Common myeloid progenitor, CD34-positive (primary cell): Measurements from ENCODE around the gene CEACAM16.
"Not testable (repeated sequence)": the region's sequence is repeated elsewhere in the genome, so short reads cannot be mapped to it uniquely, and the experiment has no call there.

Experiments used
- CTCF ChIA-PET: fragments of 350-600 bp; sonication (Branson Sonifier 250); formaldehyde crosslinking; loops from one replicate; lab custom pipeline; 2021; ENCODE audit warnings: antibody characterized with exemption; lab: Charles Lee
- POLR2A ChIA-PET: fragments of 350-600 bp; sonication (Branson Sonifier 250); formaldehyde crosslinking; loops from one replicate; lab custom pipeline; 2021; ENCODE audit warnings: antibody characterized with exemption; lab: Charles Lee
- DNase-seq, 3 donors: peaks; one replicate each; pipeline versions ENCODE4 v3.0.0 to v3.0.0-alpha.2; 2013
- H3K27ac ChIP-seq, 2 experiments: 1 replicate in 1 of 2; 2 replicates in 1 of 2; pipeline ENCODE4 v1.7.0; 2013; ENCODE audit warnings: inconsistent platforms in 2 of 2, low read length in 2 of 2, mild to moderate bottlenecking in 2 of 2, low read depth in 1 of 2, moderate library complexity in 1 of 2; ENCODE audit not compliant: severe bottlenecking in 2 of 2, insufficient read depth in 1 of 2, poor library complexity in 1 of 2
- H3K27me3 ChIP-seq, 5 experiments: replicated peaks in 2 of 5; 1 replicate in 3 of 5; 2 replicates in 2 of 5; pipeline versions ENCODE4 v1.6.1 to v1.7.0; 2013; ENCODE audit warnings: low read length in 4 of 5, mild to moderate bottlenecking in 2 of 5, moderate library complexity in 2 of 5, inconsistent platforms in 1 of 5; ENCODE audit not compliant: insufficient read depth in 5 of 5, control insufficient read depth in 4 of 5
- H3K36me3 ChIP-seq, 4 experiments: 1 replicate in 2 of 4; 2 replicates in 2 of 4; pipeline versions ENCODE4 v1.6.1 to v1.7.0; 2013; ENCODE audit warnings: low read length in 3 of 4, control low read depth in 1 of 4, mild to moderate bottlenecking in 1 of 4; ENCODE audit not compliant: control insufficient read depth in 4 of 4, insufficient read depth in 4 of 4
- H3K4me1 ChIP-seq, 4 experiments: 1 replicate in 3 of 4; 2 replicates in 1 of 4; pipeline versions ENCODE4 v1.6.1 to v1.7.1; 2013; ENCODE audit warnings: low read length in 3 of 4, mild to moderate bottlenecking in 3 of 4, control low read depth in 1 of 4, inconsistent platforms in 1 of 4, moderate library complexity in 1 of 4; ENCODE audit not compliant: control insufficient read depth in 4 of 4, insufficient read depth in 4 of 4; ENCODE audit errors: control extremely low read depth in 1 of 4
- H3K4me3 ChIP-seq, 7 experiments: 1 replicate in 4 of 7; 2 replicates in 3 of 7; pipeline versions ENCODE4 v1.5.1 to v1.7.0; 2013; ENCODE audit warnings: mild to moderate bottlenecking in 7 of 7, low read length in 6 of 7, moderate library complexity in 6 of 7, inconsistent platforms in 2 of 7, low read depth in 2 of 7, control low read depth in 1 of 7; ENCODE audit not compliant: insufficient read depth in 4 of 7, control insufficient read depth in 1 of 7; ENCODE audit errors: extremely low read depth in 1 of 7
- H3K9me3 ChIP-seq, 5 experiments: 1 replicate in 4 of 5; 2 replicates in 1 of 5; pipeline versions ENCODE4 v1.6.1 to v1.7.1; 2013; ENCODE audit warnings: low read length in 4 of 5, mild to moderate bottlenecking in 2 of 5, inconsistent platforms in 1 of 5, low read depth in 1 of 5, moderate library complexity in 1 of 5; ENCODE audit not compliant: control insufficient read depth in 4 of 5, insufficient read depth in 2 of 5; ENCODE audit errors: control extremely low read depth in 1 of 5
- WGBS: methylation state at CpG from one replicate; pipeline ENCODE4 v1.1.5; 2013; ENCODE audit not compliant: insufficient coverage; 5-methylcytosine and 5-hydroxymethylcytosine counted together

Gene CEACAM16

GRCh38 chr19:44718441-44719261 lies 19.7 kb downstream of the CEACAM16 start:
- no peaks in the 10 kb centered on the region for H3K36me3 ChIP-seq
- H3K27ac ChIP-seq, result no peak overlapping the region
- 65% methylated on average over 10 of the region's 11 CpGs for WGBS
- peaks cover 0 to 15% (median 7%) of the 10 kb centered on the region in 5 experiments for H3K9me3 ChIP-seq
- H3K27me3 ChIP-seq, result no peaks in the 10 kb centered on the region
- ChIA-PET POLR2A (interaction anchor here (0.7 kb wide), 1 partner anchor 290 kb away, joined by 3 read pairs; no protein-coding TSS in a partner anchor), CTCF (interaction anchor here (0.7 to 1.5 kb wide), 5 partner anchors 9 to 52 kb away, joined by 3 to 9 read pairs (median 4); no protein-coding TSS in a partner anchor)
- H3K4me1 ChIP-seq, result peaks cover 7 to 53% (median 49%) of the 10 kb centered on the region in 4 experiments
- no peak overlapping the region for H3K4me3 ChIP-seq
- DNase-seq, result no peak

DNA sequence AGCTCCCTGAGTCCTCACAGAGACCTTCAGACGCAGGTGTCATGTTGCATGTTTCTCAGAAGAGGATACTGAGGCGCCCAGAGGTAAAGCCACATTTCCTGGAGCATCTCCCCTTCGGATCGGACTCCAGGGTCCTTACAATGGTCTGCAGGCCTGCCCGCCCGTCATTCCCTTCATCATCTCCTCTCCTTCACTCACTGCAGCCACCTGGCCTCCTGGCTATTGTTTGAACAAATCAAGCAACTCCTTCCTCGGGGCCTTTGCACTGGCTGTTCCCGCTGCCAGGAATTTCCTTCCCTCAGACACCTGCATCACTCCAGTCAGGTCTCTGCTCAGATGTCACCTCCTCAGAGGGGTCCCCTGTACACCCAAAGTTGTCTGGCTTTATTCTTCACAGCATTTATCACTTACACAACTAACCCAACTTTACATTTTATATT lies 20.3 kb downstream of the CEACAM16 start:
- Histone ChIP-seq H3K9me3 (peaks cover 0 to 15% (median 7%) of the 10 kb centered on the region in 5 experiments), H3K27ac (no peak overlapping the region), H3K4me3 (no peak overlapping the region), H3K4me1 (peaks cover 7 to 59% (median 55%) of the 10 kb centered on the region in 4 experiments), H3K27me3 (no peaks in the 10 kb centered on the region), H3K36me3 (no peaks in the 10 kb centered on the region)
- 97% methylated on average over 5 of the region's 8 CpGs for WGBS
- no peak for DNase-seq
- CTCF ChIA-PET, result interaction anchor here (0.7 to 7.6 kb wide), 2 partner anchors 9 to 29 kb away, joined by 4 to 109 read pairs; no protein-coding TSS in a partner anchor
- POLR2A ChIA-PET, result interaction anchor here (1.4 kb wide), 1 partner anchor 30 kb away, joined by 4 read pairs; no protein-coding TSS in a partner anchor

DNA sequence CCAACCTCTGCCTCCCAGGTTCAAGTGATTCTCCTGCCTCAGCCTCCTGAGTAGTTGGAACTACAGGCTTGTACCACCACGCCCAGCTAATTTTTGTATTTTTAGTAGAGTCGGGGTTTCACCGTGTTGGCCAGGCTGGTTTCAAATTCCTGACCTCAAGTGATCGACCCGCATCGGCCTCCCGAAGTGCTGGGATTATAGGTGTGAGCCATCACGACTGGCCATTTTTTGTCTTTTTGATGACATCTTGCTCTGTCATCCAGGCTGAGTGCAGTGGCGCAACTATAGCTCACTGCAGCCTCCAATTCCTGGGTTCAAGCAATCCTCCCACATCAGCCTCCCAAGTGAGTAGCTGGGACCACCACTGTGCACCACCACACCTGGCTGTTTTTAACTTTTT lies 21.4 kb downstream of the CEACAM16 start:
- POLR2A ChIA-PET, result interaction anchor here (1.4 kb wide), 1 partner anchor 31 kb away, joined by 4 read pairs; no protein-coding TSS in a partner anchor
- not testable (repeated sequence) for H3K36me3 ChIP-seq, H3K4me3 ChIP-seq, H3K27ac ChIP-seq, H3K9me3 ChIP-seq, H3K27me3 ChIP-seq, DNase-seq
- peaks cover 10 to 69% (median 66%) of the 10 kb centered on the region in 4 experiments for H3K4me1 ChIP-seq
- CTCF ChIA-PET, result interaction anchor here (1.3 to 15.1 kb wide), 3 partner anchors 21 to 50 kb away, joined by 4 to 306 read pairs (median 109); no protein-coding TSS in a partner anchor
- WGBS, result 97% methylated on average over 9 of the region's 9 CpGs

- H3K36me3 ChIP-seq, result no peaks in the 10 kb centered on the region
- H3K9me3 ChIP-seq, result peaks cover 0 to under 1% (median 0%) of the 10 kb centered on the region in 5 experiments
- no peak overlapping the region for H3K4me3 ChIP-seq
- 96% methylated on average over 5 of the region's 6 CpGs for WGBS
- H3K27me3 ChIP-seq, result no peaks in the 10 kb centered on the region
- no peak overlapping the region for H3K27ac ChIP-seq
- ChIA-PET CTCF (interaction anchor here (0.6 to 15.1 kb wide), 10 partner anchors 7 to 889 kb away, joined by 3 to 306 read pairs (median 14); no protein-coding TSS in a partner anchor), POLR2A (interaction anchor here (0.6 to 1.7 kb wide), 2 partner anchors 23 to 33 kb away, joined by 4 to 17 read pairs; no protein-coding TSS in a partner anchor)
- DNase-seq, result no peak
- H3K4me1 ChIP-seq, result peaks cover 10 to 74% (median 70%) of the 10 kb centered on the region in 4 experiments
These were observed 22.0 kb downstream of the CEACAM16 start for GRCh38 chr19:44720945-44721344.

DNA sequence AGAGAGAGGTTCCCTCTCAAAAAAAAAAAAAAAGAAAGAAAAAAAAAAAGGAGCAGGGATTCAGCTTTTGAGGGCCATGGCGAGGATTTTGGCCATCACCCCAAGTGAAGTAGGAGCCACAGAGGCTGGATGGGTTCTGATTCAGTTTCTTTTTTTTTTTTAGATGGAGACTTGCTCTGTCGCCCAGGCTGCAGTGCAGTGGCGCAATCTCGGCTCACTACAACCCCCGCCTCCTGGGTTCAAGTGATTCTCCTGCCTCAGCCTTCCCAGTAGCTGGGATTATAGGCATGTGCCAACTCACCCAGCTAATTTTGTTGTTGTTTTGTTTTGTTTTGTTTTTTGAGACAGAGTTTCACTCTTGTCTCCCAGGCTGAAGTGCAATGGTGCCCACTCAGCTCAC lies 22.4 kb downstream of the CEACAM16 start:
- POLR2A ChIA-PET, result interaction anchor here (0.6 to 1.9 kb wide), 6 partner anchors 23 to 50 kb away, joined by 4 to 17 read pairs (median 8); no protein-coding TSS in a partner anchor
- peaks cover 10 to 77% (median 71%) of the 10 kb centered on the region in 4 experiments for H3K4me1 ChIP-seq
- CTCF ChIA-PET, result interaction anchor here (0.6 to 15.1 kb wide), 16 partner anchors 8 to 890 kb away, joined by 3 to 306 read pairs (median 6); no protein-coding TSS in a partner anchor
- no CpG with 5 or more reads among the region's 5 CpGs for WGBS
- not testable (repeated sequence) for H3K27me3 ChIP-seq, H3K27ac ChIP-seq, H3K36me3 ChIP-seq, H3K9me3 ChIP-seq, DNase-seq, H3K4me3 ChIP-seq

GRCh38 chr19:44722131-44723121 lies 23.5 kb downstream of the CEACAM16 start:
- Histone ChIP-seq H3K27ac (peak overlapping the region in 1 of 2 experiments; percentile 39), H3K36me3 (no peaks in the 10 kb centered on the region), H3K4me3 (peak overlapping the region in 3 of 7 experiments; percentile 7 to 57 (median 22)), H3K27me3 (no peaks in the 10 kb centered on the region), H3K4me1 (peaks cover 10 to 79% (median 71%) of the 10 kb centered on the region in 4 experiments), H3K9me3 (no peaks in the 10 kb centered on the region)
- ChIA-PET POLR2A (interaction anchor here (0.6 to 1.9 kb wide), 11 partner anchors 10 to 152 kb away, joined by 3 to 17 read pairs (median 3); no protein-coding TSS in a partner anchor), CTCF (interaction anchor here (1.0 to 15.1 kb wide), 21 partner anchors 9 to 145 kb away, joined by 3 to 306 read pairs (median 7); partner anchors contain the start of genes BCL3 and NECTIN2)
- DNase-seq, result peak; percentile 78 to 94 (median 94)
- 11% methylated on average over 14 of the region's 21 CpGs for WGBS
